Stomach (tissue), 4 donors: Measurements from ENCODE around the gene PET100.

Experiments used
- EP300 ChIP-seq: sonication (generic); formaldehyde crosslinking; IDR thresholded peaks from one replicate; pipeline ENCODE4 v1.6.1; 2017; ENCODE audit warnings: antibody characterized with exemption
- POLR2A ChIP-seq, 4 donors: fragments of 450-650 bp; IDR thresholded peaks; one replicate each; pipeline ENCODE4 v1.6.1; 2016; ENCODE audit warnings: antibody characterized with exemption in 4 of 4, control low read depth in 2 of 4, mild to moderate bottlenecking in 1 of 4, moderate library complexity in 1 of 4
- POLR2AphosphoS5 ChIP-seq, 3 donors: sonication (generic); formaldehyde crosslinking; IDR thresholded peaks; one replicate each; pipeline ENCODE4 v1.6.1; 2016; ENCODE audit warnings: antibody characterized with exemption in 3 of 3
- TF ChIP-seq, protein P1 (sequence below), 7 experiments: fragments of 450-650 bp in 4 of 7; fragments of 200-600 bp in 3 of 7; sonication (generic) in 3 of 7; IDR thresholded peaks; one replicate each; pipeline ENCODE4 v1.5.1; 2016 to 2019; ENCODE audit warnings: antibody characterized with exemption in 7 of 7, control low read depth in 2 of 7, mild to moderate bottlenecking in 1 of 7

DNA sequence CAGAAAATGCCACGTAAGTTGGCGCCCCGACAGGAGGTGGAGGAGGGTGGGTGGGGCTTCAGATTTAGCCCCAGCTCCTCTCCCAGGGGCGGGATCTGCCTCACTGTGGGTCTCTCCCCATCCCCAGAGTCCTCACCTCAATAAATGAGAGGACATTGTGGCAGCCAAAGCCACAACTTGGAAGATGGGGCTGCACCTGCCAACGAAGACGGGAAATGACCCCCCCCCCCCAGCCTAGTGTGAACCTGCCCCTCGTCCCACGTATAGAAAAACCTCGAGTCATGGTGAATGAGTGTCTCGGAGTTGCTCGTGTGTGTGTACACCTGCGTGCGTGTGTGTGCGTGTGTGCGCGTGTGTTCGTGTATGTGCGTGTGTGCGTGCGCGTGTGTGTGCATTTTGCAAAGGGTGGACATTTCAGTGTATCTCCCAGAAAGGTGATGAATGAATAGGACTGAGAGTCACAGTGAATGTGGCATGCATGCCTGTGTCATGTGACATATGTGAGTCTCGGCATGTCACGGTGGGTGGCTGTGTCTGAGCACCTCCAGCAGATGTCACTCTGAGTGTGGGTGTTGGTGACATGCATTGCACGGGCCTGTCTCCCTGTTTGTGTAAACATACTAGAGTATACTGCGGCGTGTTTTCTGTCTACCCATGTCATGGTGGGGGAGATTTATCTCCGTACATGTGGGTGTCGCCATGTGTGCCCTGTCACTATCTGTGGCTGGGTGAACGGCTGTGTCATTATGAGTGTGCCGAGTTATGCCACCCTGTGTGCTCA is 49.6 kb downstream of the PET100 start:
- TF ChIP-seq POLR2AphosphoS5 (IDR thresholded peaks at IDR 0.05) (no peak), POLR2A (IDR thresholded peaks at IDR 0.05) (no peak), EP300 (no peak)
- TF ChIP-seq, protein P1, sequence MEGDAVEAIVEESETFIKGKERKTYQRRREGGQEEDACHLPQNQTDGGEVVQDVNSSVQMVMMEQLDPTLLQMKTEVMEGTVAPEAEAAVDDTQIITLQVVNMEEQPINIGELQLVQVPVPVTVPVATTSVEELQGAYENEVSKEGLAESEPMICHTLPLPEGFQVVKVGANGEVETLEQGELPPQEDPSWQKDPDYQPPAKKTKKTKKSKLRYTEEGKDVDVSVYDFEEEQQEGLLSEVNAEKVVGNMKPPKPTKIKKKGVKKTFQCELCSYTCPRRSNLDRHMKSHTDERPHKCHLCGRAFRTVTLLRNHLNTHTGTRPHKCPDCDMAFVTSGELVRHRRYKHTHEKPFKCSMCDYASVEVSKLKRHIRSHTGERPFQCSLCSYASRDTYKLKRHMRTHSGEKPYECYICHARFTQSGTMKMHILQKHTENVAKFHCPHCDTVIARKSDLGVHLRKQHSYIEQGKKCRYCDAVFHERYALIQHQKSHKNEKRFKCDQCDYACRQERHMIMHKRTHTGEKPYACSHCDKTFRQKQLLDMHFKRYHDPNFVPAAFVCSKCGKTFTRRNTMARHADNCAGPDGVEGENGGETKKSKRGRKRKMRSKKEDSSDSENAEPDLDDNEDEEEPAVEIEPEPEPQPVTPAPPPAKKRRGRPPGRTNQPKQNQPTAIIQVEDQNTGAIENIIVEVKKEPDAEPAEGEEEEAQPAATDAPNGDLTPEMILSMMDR (IDR thresholded peaks at IDR 0.05) = no peak
